Measurements from ENCODE around the gene EDC3. TPM values are rescaled to one million over a fixed set of nuclear protein-coding genes. Genes with fewer than 3 reads are reported as not detected.
"Not testable (repeated sequence)": the region's sequence is repeated elsewhere in the genome, so short reads cannot be mapped to it uniquely, and the experiment has no call there.

Gene EDC3
- polyA plus RNA-seq, 1 donor from 2014 or later, result 18.5 TPM

- H3K9me3 Mint-ChIP-seq, H3K27me3 Mint-ChIP-seq, H3K36me3 Mint-ChIP-seq: not testable (repeated sequence)
- Mint-ChIP-seq H3K27ac (peak overlapping the region in 1 of 3 donors; percentile 71), H3K4me1 (peaks cover 22 to 45% (median 29%) of the 10 kb centered on the region in 3 donors), H3K4me3 (peak overlapping the region in 1 of 4 donors; percentile 72)
Observed at GRCh38 chr15:74629696-74630095, 66.1 kb downstream of the EDC3 start.

GRCh38 chr15:74628949-74629348 lies 66.9 kb downstream of the EDC3 start:
- peak overlapping the region; percentile 67 to 83 (median 76) for H3K27ac Mint-ChIP-seq
- H3K4me3 Mint-ChIP-seq, result peak overlapping the region in 2 of 4 donors; percentile 28 to 72
- H3K27me3 Mint-ChIP-seq, result no peaks in the 10 kb centered on the region
- peaks cover 22 to 45% (median 29%) of the 10 kb centered on the region in 3 donors for H3K4me1 Mint-ChIP-seq
- H3K9me3 Mint-ChIP-seq, result no peaks in the 10 kb centered on the region
- H3K36me3 Mint-ChIP-seq, result peaks cover 3% of the 10 kb centered on the region

- peaks cover 3% of the 10 kb centered on the region for H3K36me3 Mint-ChIP-seq
- H3K27ac Mint-ChIP-seq, result peak overlapping the region; percentile 31 to 92 (median 73)
- H3K27me3 Mint-ChIP-seq, result no peaks in the 10 kb centered on the region
- H3K4me1 Mint-ChIP-seq, result peaks cover 22 to 45% (median 29%) of the 10 kb centered on the region in 3 donors
- H3K4me3 Mint-ChIP-seq, result peak overlapping the region in 3 of 4 donors; percentile 6 to 70 (median 28)
- no peaks in the 10 kb centered on the region for H3K9me3 Mint-ChIP-seq
Observed at GRCh38 chr15:74628199-74628598, 67.6 kb downstream of the EDC3 start.

DNA sequence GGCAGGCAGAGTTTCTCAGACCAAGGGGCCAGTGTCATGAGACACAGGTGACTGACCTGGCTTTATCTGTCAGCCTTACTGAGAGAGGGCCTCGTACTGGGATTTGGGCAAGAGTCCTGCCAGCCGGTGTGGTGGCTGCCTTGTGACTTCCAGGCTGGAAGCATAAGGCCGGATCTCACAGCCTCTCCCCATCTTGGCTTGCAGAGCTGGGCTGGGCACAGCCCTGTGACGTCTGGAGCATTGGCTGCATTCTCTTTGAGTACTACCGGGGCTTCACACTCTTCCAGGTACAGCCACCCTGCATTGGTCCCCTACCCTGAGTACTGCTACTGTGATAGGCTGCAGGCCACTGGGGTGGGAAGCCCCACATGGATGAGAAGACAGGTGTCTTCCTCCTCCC lies 68.1 kb downstream of the EDC3 start:
- Mint-ChIP-seq H3K36me3 (peaks cover 3% of the 10 kb centered on the region), H3K4me3 (peak overlapping the region in 3 of 4 donors; percentile 34 to 87 (median 52)), H3K27ac (peak overlapping the region; percentile 73 to 92 (median 89)), H3K27me3 (no peaks in the 10 kb centered on the region), H3K9me3 (no peaks in the 10 kb centered on the region), H3K4me1 (peaks cover 22 to 45% (median 29%) of the 10 kb centered on the region in 3 donors)

DNA sequence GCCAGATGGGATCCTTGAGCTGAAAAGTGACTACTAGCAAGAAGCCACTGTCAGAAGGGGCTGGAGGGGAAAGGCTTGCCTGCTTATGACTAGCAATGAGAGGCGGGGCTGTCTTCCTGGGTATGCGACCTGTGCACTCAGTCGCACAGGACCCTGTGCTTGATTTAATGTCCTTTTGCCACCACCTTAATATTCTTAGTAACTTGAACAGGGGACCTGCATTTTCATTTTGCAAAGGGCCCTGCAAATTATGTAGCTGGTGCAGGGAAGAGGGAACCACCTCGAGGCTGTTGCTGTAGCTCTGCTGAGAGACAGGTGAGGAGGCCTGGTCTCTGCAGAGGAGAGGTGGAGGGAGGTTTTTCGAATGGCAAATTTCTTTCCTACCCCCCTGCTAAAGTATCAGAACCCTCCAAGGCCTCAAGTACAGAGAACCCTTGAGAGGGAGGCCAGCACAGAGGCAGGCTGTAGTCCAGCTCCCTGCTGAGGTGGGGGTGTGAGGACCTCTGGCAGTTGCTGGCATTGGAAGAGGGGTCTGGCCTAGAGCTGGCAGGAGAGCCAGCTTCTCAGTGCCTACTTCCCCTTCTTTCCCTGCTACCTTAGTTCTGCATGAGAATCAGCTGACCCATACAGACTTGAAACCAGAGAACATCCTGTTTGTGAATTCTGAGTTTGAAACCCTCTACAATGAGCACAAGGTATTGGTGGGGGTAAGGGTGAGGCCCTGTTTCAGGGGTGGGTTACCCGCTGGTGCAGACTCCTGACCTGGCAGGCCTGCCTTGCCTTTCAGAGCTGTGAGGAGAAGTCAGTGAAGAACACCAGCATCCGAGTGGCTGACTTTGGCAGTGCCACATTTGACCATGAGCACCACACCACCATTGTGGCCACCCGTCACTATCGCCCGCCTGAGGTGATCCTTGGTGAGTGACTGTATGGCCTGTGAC lies 68.8 kb downstream of the EDC3 start:
- peaks cover 20 to 44% (median 28%) of the 10 kb centered on the region in 3 donors for H3K4me1 Mint-ChIP-seq
- H3K4me3 Mint-ChIP-seq, result peak overlapping the region; percentile 34 to 87 (median 61)
- H3K27ac Mint-ChIP-seq, result peak overlapping the region; percentile 73 to 92 (median 89)
- no peaks in the 10 kb centered on the region for H3K9me3 Mint-ChIP-seq
- H3K36me3 Mint-ChIP-seq, result peaks cover 3% of the 10 kb centered on the region
- no peaks in the 10 kb centered on the region for H3K27me3 Mint-ChIP-seq

DNA sequence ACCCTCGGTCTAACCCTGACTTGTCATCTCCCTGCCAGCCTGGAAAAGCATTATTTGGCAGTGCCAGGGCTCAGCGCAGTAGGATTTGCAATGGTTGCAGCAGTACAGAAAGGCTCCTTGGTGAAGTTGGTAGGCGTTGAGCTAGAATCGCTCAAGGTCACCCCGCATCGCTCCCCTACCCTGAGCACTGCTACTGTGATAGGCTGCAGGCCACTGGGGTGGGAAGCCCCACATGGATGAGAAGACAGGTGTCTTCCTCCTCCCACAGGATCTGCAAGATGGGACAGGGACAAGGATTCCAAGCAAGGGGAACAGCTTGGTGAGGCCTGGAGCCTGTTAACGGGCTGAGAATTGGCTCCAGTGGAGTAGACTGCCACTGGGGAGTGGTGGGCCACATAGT lies 69.5 kb downstream of the EDC3 start:
- Mint-ChIP-seq H3K9me3 (no peaks in the 10 kb centered on the region), H3K36me3 (peaks cover 3% of the 10 kb centered on the region), H3K27me3 (no peaks in the 10 kb centered on the region), H3K4me1 (peaks cover 17 to 40% (median 25%) of the 10 kb centered on the region in 3 donors), H3K4me3 (peak overlapping the region in 1 of 4 donors; percentile 68), H3K27ac (peak overlapping the region; percentile 53 to 73 (median 62))

- Mint-ChIP-seq H3K4me3 (peak overlapping the region in 2 of 4 donors; percentile 37 to 54), H3K9me3 (no peaks in the 10 kb centered on the region), H3K27me3 (no peaks in the 10 kb centered on the region), H3K4me1 (peaks cover 21 to 42% (median 28%) of the 10 kb centered on the region in 3 donors), H3K36me3 (peaks cover 7% of the 10 kb centered on the region), H3K27ac (peak overlapping the region; percentile 53 to 73 (median 62))
Observed at GRCh38 chr15:74625693-74626092, 70.1 kb downstream of the EDC3 start.

DNA sequence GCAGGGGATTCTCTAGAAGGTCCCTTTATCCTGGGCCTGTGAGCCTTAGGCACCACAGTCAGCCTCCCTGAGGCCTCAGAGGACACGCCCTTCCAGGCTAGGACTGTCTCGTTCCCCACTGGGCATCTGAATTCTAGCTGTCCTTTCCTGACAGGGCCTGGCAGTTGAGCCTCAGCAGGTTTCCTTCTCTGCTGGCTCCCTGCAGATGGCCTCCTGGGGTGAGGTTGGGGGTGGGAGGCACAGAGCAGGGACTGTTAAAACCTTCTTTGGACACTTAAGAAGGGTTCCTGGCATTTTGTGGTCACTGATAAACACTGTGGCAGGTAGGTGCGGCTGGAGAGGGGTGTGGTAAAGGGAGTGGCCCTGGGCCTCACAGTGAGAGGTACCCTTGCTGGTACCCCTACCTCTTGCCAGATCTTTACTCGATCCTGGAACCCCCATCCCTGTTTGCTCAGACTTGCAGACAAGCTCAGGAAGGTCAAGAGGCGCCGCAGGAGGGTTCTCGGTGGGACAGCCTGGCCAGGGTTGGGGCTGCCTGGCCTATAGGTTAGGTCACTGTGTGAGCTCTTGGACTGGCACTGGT lies 71.7 kb downstream of the EDC3 start:
- Mint-ChIP-seq H3K9me3 (no peaks in the 10 kb centered on the region), H3K36me3 (peaks cover 7% of the 10 kb centered on the region), H3K27ac (peak overlapping the region in 2 of 3 donors; percentile 32 to 50), H3K27me3 (no peaks in the 10 kb centered on the region), H3K4me1 (peaks cover 20 to 37% (median 25%) of the 10 kb centered on the region in 3 donors), H3K4me3 (peak overlapping the region in 2 of 4 donors; percentile 52 to 57)

DNA sequence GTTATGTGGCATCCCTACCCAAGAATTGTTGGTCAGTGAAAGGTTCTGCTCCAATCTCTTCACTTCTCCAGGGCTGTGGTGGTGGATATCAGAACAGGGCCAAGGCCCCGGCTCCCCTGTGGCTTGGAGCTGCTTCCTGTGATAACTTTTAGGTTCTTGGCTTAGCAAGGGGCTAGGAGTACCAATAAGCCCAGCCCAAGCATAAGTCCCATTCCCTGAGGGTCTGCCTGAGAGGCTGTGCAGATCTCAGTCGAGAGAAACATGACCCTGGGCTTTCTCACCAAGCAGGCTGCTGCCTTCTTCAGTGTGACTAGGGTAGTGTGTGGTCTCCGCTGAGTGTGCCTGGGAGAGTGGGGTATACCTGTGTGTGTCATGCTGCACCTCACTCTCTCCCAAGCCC lies 73.1 kb downstream of the EDC3 start:
- Mint-ChIP-seq H3K4me1 (peaks cover 21 to 34% (median 33%) of the 10 kb centered on the region in 3 donors), H3K27ac (peak overlapping the region in 2 of 3 donors; percentile 67 to 88), H3K4me3 (peak overlapping the region in 1 of 4 donors; percentile 43), H3K27me3 (no peaks in the 10 kb centered on the region), H3K36me3 (peaks cover 5% of the 10 kb centered on the region), H3K9me3 (no peaks in the 10 kb centered on the region)

GRCh38 chr15:74621936-74622335 lies 73.9 kb downstream of the EDC3 start:
- Mint-ChIP-seq H3K4me1 (peaks cover 24 to 35% (median 33%) of the 10 kb centered on the region in 3 donors), H3K36me3 (peaks cover 4% of the 10 kb centered on the region), H3K27ac (peak overlapping the region in 2 of 3 donors; percentile 88 to 90), H3K27me3 (no peaks in the 10 kb centered on the region), H3K4me3 (peak overlapping the region in 1 of 4 donors; percentile 72), H3K9me3 (no peaks in the 10 kb centered on the region)

- peaks cover 28 to 35% (median 31%) of the 10 kb centered on the region in 3 donors for H3K4me1 Mint-ChIP-seq
- H3K27ac Mint-ChIP-seq, result peak overlapping the region; percentile 88 to 94 (median 90)
- H3K27me3 Mint-ChIP-seq, result no peaks in the 10 kb centered on the region
- H3K36me3 Mint-ChIP-seq, result peaks cover 4% of the 10 kb centered on the region
- peak overlapping the region in 1 of 4 donors; percentile 72 for H3K4me3 Mint-ChIP-seq
- H3K9me3 Mint-ChIP-seq, result no peaks in the 10 kb centered on the region
Observed at GRCh38 chr15:74621546-74621920, 74.3 kb downstream of the EDC3 start.

- H3K9me3 Mint-ChIP-seq, result no peaks in the 10 kb centered on the region
- H3K4me1 Mint-ChIP-seq, result peaks cover 31 to 33% (median 33%) of the 10 kb centered on the region in 3 donors
- peak overlapping the region in 3 of 4 donors; percentile 49 to 98 (median 50) for H3K4me3 Mint-ChIP-seq
- no peaks in the 10 kb centered on the region for H3K27me3 Mint-ChIP-seq
- H3K27ac Mint-ChIP-seq, result peak overlapping the region; percentile 45 to 99 (median 94)
- H3K36me3 Mint-ChIP-seq, result peaks cover 4% of the 10 kb centered on the region
Observed at GRCh38 chr15:74620636-74621545, 74.9 kb downstream of the EDC3 start.

- H3K27ac Mint-ChIP-seq, result peak overlapping the region in 2 of 3 donors; percentile 65 to 99
- H3K4me3 Mint-ChIP-seq, result peak overlapping the region in 1 of 4 donors; percentile 98
- peaks cover 29 to 31% (median 31%) of the 10 kb centered on the region in 3 donors for H3K4me1 Mint-ChIP-seq
- H3K36me3 Mint-ChIP-seq, result peaks cover 4% of the 10 kb centered on the region
- H3K27me3 Mint-ChIP-seq, result no peaks in the 10 kb centered on the region
- H3K9me3 Mint-ChIP-seq, result no peaks in the 10 kb centered on the region
Observed at GRCh38 chr15:74619916-74620635, 75.7 kb downstream of the EDC3 start.

Measured in IgD-negative memory B cell (primary cell).